Activated CD4-positive, alpha-beta T cell treated with anti-CD3 and anti-CD28 coated beads, Interleukin-2, Interleukin-6, amounts not matched to agents 100 ng/mL and 50 ng/mL, durations not matched to agents 16 hours and 8 hours (primary cell): ENCODE data around the gene ZNF730.
"Not testable (repeated sequence)": the region's sequence is repeated elsewhere in the genome, so short reads cannot be mapped to it uniquely, and the experiment has no call there.

ENCODE experiments used
- DNase-seq: peaks from one replicate; pipeline ENCODE4 v3.0.0-alpha.2; 2020

ZNF730 gene

GRCh38 chr19:23116802-23117571, at the start of gene ZNF730:
Gene ZNF730 (plus strand): TSS chr19:23117025. CDS start chr19:23117174, 149 bp downstream.
- DNase-seq = peak; percentile 16

- DNase-seq = peak; percentile 19
Observed at GRCh38 chr19:23070353-23071146, 46.3 kb upstream of the ZNF730 start.

- DNase-seq = peak; percentile 1
Observed at GRCh38 chr19:23071147-23071511, 45.7 kb upstream of the ZNF730 start.

- DNase-seq = peak; percentile 30
Observed at GRCh38 chr19:23075031-23075733, 41.6 kb upstream of the ZNF730 start.

GRCh38 chr19:23077776-23078175, 39.0 kb upstream of the ZNF730 start:
- not testable (repeated sequence) for DNase-seq

- DNase-seq = no peak
Observed at GRCh38 chr19:23093832-23094231, 23.0 kb upstream of the ZNF730 start.

- DNase-seq = no peak
Observed at GRCh38 chr19:23095418-23095817, 21.4 kb upstream of the ZNF730 start.

GRCh38 chr19:23098286-23098685, 18.5 kb upstream of the ZNF730 start:
- DNase-seq = no peak

GRCh38 chr19:23098988-23099387, 17.8 kb upstream of the ZNF730 start:
- no peak for DNase-seq

- no peak for DNase-seq
Observed at GRCh38 chr19:23099966-23100365, 16.9 kb upstream of the ZNF730 start.

GRCh38 chr19:23101241-23101640, 15.6 kb upstream of the ZNF730 start:
- no peak for DNase-seq

- DNase-seq = no peak
Observed at GRCh38 chr19:23118400-23118799, 1.6 kb downstream of the ZNF730 start.

- not testable (repeated sequence) for DNase-seq
Observed at GRCh38 chr19:23134211-23134610, 17.4 kb downstream of the ZNF730 start.

- DNase-seq = no peak
Observed at GRCh38 chr19:23145617-23146415, 29.0 kb downstream of the ZNF730 start.

- DNase-seq = no peak
Observed at GRCh38 chr19:23160766-23161165, 43.9 kb downstream of the ZNF730 start.

- not testable (repeated sequence) for DNase-seq
Observed at GRCh38 chr19:23168286-23168685, 51.5 kb downstream of the ZNF730 start.

- DNase-seq = no peak
Observed at GRCh38 chr19:23183251-23183650, 66.4 kb downstream of the ZNF730 start.

- no peak for DNase-seq
Observed at GRCh38 chr19:23190341-23190740, 73.5 kb downstream of the ZNF730 start.
